ENCODE data around the gene LTA4H.

The LTA4H gene

GRCh38 chr12:96033549-96034389 lies 1.6 kb downstream of the LTA4H start:
- no peak for DNase-seq

GRCh38 chr12:96029826-96030225 lies 5.6 kb downstream of the LTA4H start:
- DNase-seq = no peak

GRCh38 chr12:96028538-96028937 lies 6.8 kb downstream of the LTA4H start:
- DNase-seq = no peak

- no peak for DNase-seq
Observed at GRCh38 chr12:96026331-96026730, 9.1 kb downstream of the LTA4H start.

GRCh38 chr12:96025518-96025917 lies 9.9 kb downstream of the LTA4H start:
- no peak for DNase-seq

GRCh38 chr12:96020314-96021003 lies 14.9 kb downstream of the LTA4H start:
- DNase-seq = no peak

- DNase-seq = peak in 1 of 2 experiments; percentile 17
Observed at GRCh38 chr12:96015672-96016071, 19.7 kb downstream of the LTA4H start.

GRCh38 chr12:96014943-96015599 lies 20.3 kb downstream of the LTA4H start:
- no peak for DNase-seq

- DNase-seq = no peak
Observed at GRCh38 chr12:96007729-96008128, 27.7 kb downstream of the LTA4H start.

- DNase-seq = no peak
Observed at GRCh38 chr12:96006727-96007126, 28.7 kb downstream of the LTA4H start.

GRCh38 chr12:96000858-96001257 lies 34.5 kb downstream of the LTA4H start:
- no peak for DNase-seq

- no peak for DNase-seq
Observed at GRCh38 chr12:95999484-95999883, 35.9 kb downstream of the LTA4H start.

- DNase-seq = peak in 1 of 2 experiments; percentile 45
Observed at GRCh38 chr12:95998611-95999286, 36.6 kb downstream of the LTA4H start.

GRCh38 chr12:95997911-95998510 lies 37.4 kb downstream of the LTA4H start:
- DNase-seq = no peak

- DNase-seq = no peak
Observed at GRCh38 chr12:95997276-95997675, 38.1 kb downstream of the LTA4H start.

GRCh38 chr12:95996034-95996658 lies 39.2 kb downstream of the LTA4H start, which contains the start of gene HAL:
TSS of gene HAL (minus strand) at chr12:95996344. CDS start at chr12:95995910, 434 bp downstream.
- no peak for DNase-seq

GRCh38 chr12:95995238-95996031 lies 40.0 kb downstream of the LTA4H start:
- DNase-seq = no peak

- DNase-seq = no peak
Observed at GRCh38 chr12:95994476-95994875, 40.9 kb downstream of the LTA4H start.

- no peak for DNase-seq
Observed at GRCh38 chr12:95993907-95994306, 41.5 kb downstream of the LTA4H start.

- DNase-seq = no peak
Observed at GRCh38 chr12:95990136-95990535, 45.3 kb downstream of the LTA4H start.

- DNase-seq = no peak
Observed at GRCh38 chr12:95989504-95990123, 45.8 kb downstream of the LTA4H start.

Data from NCI-H446 (cell line).